Keratinocyte (primary cell): ENCODE results near the gene ITIH3. TPM values are rescaled to one million over a fixed set of nuclear protein-coding genes. Genes with fewer than 3 reads are reported as not detected.

Experiments used
- DNase-seq: peaks from one replicate; pipeline ENCODE4 v3.0.0-alpha.2; 2011; ENCODE audit warnings: low read depth, missing footprints, low spot score
- FAIRE-seq: peaks from 2 replicates; lab custom pipeline; 2011; peaks lifted over from hg19 to GRCh38; lab: Jason Lieb, UNC
- H2AFZ ChIP-seq: 2 replicates; pipeline ENCODE4 v1.6.0; 2012; ENCODE audit warnings: low read length, control low read depth, inconsistent platforms; ENCODE audit not compliant: control insufficient read depth
- H3K27ac ChIP-seq: 2 replicates; pipeline ENCODE4 v1.5.1; 2011; ENCODE audit warnings: low read length; ENCODE audit not compliant: control insufficient read depth, insufficient read depth
- H3K27me3 ChIP-seq: 3 replicates; pipeline ENCODE4 v1.6.0; 2011; ENCODE audit warnings: low read length; ENCODE audit not compliant: control insufficient read depth, insufficient read depth; ENCODE audit errors: extremely low read depth
- H3K36me3 ChIP-seq, 2 experiments: 2 replicates in 1 of 2; 3 replicates in 1 of 2; pipeline ENCODE4 v1.5.1; 2011; ENCODE audit warnings: low read length in 2 of 2, mild to moderate bottlenecking in 1 of 2; ENCODE audit not compliant: control insufficient read depth in 2 of 2, insufficient read depth in 2 of 2; ENCODE audit errors: extremely low read depth in 1 of 2
- H3K4me1 ChIP-seq: 3 replicates; pipeline ENCODE4 v1.5.1; 2011; ENCODE audit warnings: low read length; ENCODE audit not compliant: control insufficient read depth, insufficient read depth; ENCODE audit errors: extremely low read depth
- H3K4me2 ChIP-seq: 3 replicates; pipeline ENCODE4 v1.6.0; 2011; ENCODE audit warnings: low read depth, low read length; ENCODE audit not compliant: control insufficient read depth, insufficient read depth; ENCODE audit errors: extremely low read depth
- H3K4me3 ChIP-seq, 3 experiments: fragments of 200-600 bp in 1 of 3; sonication (generic) in 1 of 3; 2 replicates in 2 of 3; 3 replicates in 1 of 3; pipeline ENCODE4 v1.5.1; 2011 to 2016; ENCODE audit warnings: low read length in 3 of 3, mild to moderate bottlenecking in 3 of 3, control low read depth in 2 of 3, inconsistent platforms in 1 of 3, low read depth in 1 of 3, mixed read lengths in 1 of 3, mixed run types in 1 of 3, moderate library complexity in 1 of 3; ENCODE audit not compliant: control insufficient read depth in 2 of 3, insufficient read depth in 2 of 3; ENCODE audit errors: extremely low read depth in 1 of 3
- H3K79me2 ChIP-seq: 2 replicates; pipeline ENCODE4 v1.6.0; 2012; ENCODE audit warnings: low read length; ENCODE audit not compliant: control insufficient read depth, insufficient read depth
- H3K9ac ChIP-seq: 3 replicates; pipeline ENCODE4 v1.6.0; 2011; ENCODE audit warnings: low read length; ENCODE audit not compliant: control insufficient read depth, insufficient read depth; ENCODE audit errors: extremely low read depth
- H3K9me1 ChIP-seq: 3 replicates; pipeline ENCODE4 v1.6.0; 2011; ENCODE audit warnings: low read length; ENCODE audit not compliant: control insufficient read depth, insufficient read depth; ENCODE audit errors: extremely low read depth
- H3K9me3 ChIP-seq: 2 replicates; pipeline ENCODE4 v1.5.1; 2012; ENCODE audit warnings: low read depth, low read length; ENCODE audit not compliant: control insufficient read depth
- H4K20me1 ChIP-seq: 3 replicates; pipeline ENCODE4 v1.6.0; 2011; ENCODE audit warnings: low read length; ENCODE audit not compliant: control insufficient read depth, insufficient read depth; ENCODE audit errors: extremely low read depth
- CTCF ChIP-seq, 3 experiments: IDR thresholded peaks in 1 of 3; conservative IDR thresholded peaks in 1 of 3; optimal IDR thresholded peaks in 1 of 3; 2 replicates in 2 of 3; 3 replicates in 1 of 3; pipeline versions ENCODE3 to v1.5.1; 2011; ENCODE audit warnings: low read length in 3 of 3, mild to moderate bottlenecking in 3 of 3, moderate library complexity in 2 of 3, control low read depth in 1 of 3, inconsistent platforms in 1 of 3; ENCODE audit not compliant: insufficient read depth in 2 of 3; ENCODE audit errors: extremely low read depth in 1 of 3
- EZH2 ChIP-seq: IDR thresholded peaks from one replicate; pipeline ENCODE4 v1.6.1; 2012; ENCODE audit warnings: inconsistent platforms, mild to moderate bottlenecking, low read length, moderate library complexity
- dilution Hi-C: fragments of 300-500 bp; cut with MboI; formaldehyde crosslinking; loops from one replicate; pipeline ENCODE4 v1.7.0; 2020; ENCODE audit warnings: low sequenced_read_pairs; ENCODE audit not compliant: extremely low pct_ligation_motif_present
- polyA plus RNA-seq, 5 experiments: library from polyadenylated mRNA; depleted of rRNA in 3 of 5; stranded (reverse) in 3 of 5; stranded (forward) in 1 of 5; unstranded in 1 of 5; fragments of >200 nt; gene quantifications; 1 replicate in 1 of 5; 2 replicates in 3 of 5; 3 replicates in 1 of 5; pipeline versions ENCODE4 v1.2.1 to v1.2.3, GENCODE V29; 2011 to 2012; ENCODE audit warnings: missing spikeins in 2 of 5, low read depth in 1 of 5, low replicate concordance in 1 of 5

The ITIH3 gene
- polyA plus RNA-seq, 1 donor (not counting 4 experiments of a cell fraction or from before 2014, with no cell fraction given): not detected

GRCh38 chr3:52851348-52851747 is 56.8 kb downstream of the ITIH3 start:
- Histone ChIP-seq H3K4me2 (no peak overlapping the region), H3K9ac (no peak overlapping the region), H3K36me3 (peaks cover 11 to 26% of the 10 kb centered on the region in 2 experiments), H3K27me3 (no peaks in the 10 kb centered on the region), H3K79me2 (no peaks in the 10 kb centered on the region), H2AFZ (no peak overlapping the region), H3K27ac (no peak overlapping the region), H4K20me1 (no peaks in the 10 kb centered on the region), H3K9me3 (no peaks in the 10 kb centered on the region), H3K4me3 (no peak overlapping the region), H3K9me1 (no peaks in the 10 kb centered on the region), H3K4me1 (no peaks in the 10 kb centered on the region)
- FAIRE-seq: no peak
- TF ChIP-seq EZH2: no peak
- TF ChIP-seq CTCF (optimal IDR thresholded peaks at IDR 0.05 in 1 of 3, IDR thresholded peaks at IDR 0.05 in 1 of 3, conservative IDR thresholded peaks at IDR 0.05 in 1 of 3; ENCODE audit: extremely low read depth in 1 of 3, insufficient read depth in 2 of 3, low read length in 3 of 3): peak; percentile 53 to 67 (median 59)
- dilution Hi-C loops: no loop called here
- no peak for DNase-seq

- peaks cover 13 to 26% of the 10 kb centered on the region in 2 experiments for H3K36me3 ChIP-seq
- dilution Hi-C loops: no loop called here
- H3K9me3 ChIP-seq: no peaks in the 10 kb centered on the region
- H3K9ac ChIP-seq: no peak overlapping the region
- H3K4me3 ChIP-seq: no peak overlapping the region
- no peak overlapping the region for H2AFZ ChIP-seq
- TF ChIP-seq EZH2 (no peak), CTCF (optimal IDR thresholded peaks at IDR 0.05 in 1 of 3, IDR thresholded peaks at IDR 0.05 in 1 of 3, conservative IDR thresholded peaks at IDR 0.05 in 1 of 3; ENCODE audit: extremely low read depth in 1 of 3, insufficient read depth in 2 of 3, low read length in 3 of 3) (no peak)
- FAIRE-seq (no peak), DNase-seq (no peak)
- H4K20me1 ChIP-seq: no peaks in the 10 kb centered on the region
- H3K4me2 ChIP-seq: no peak overlapping the region
- no peaks in the 10 kb centered on the region for H3K9me1 ChIP-seq
- H3K27ac ChIP-seq: no peak overlapping the region
- H3K79me2 ChIP-seq: no peaks in the 10 kb centered on the region
- H3K4me1 ChIP-seq: no peaks in the 10 kb centered on the region
- no peaks in the 10 kb centered on the region for H3K27me3 ChIP-seq
These were observed 57.8 kb downstream of the ITIH3 start for GRCh38 chr3:52852419-52852818.
